ENCODE data around the gene ATP2C2.

The ATP2C2 gene

DNA sequence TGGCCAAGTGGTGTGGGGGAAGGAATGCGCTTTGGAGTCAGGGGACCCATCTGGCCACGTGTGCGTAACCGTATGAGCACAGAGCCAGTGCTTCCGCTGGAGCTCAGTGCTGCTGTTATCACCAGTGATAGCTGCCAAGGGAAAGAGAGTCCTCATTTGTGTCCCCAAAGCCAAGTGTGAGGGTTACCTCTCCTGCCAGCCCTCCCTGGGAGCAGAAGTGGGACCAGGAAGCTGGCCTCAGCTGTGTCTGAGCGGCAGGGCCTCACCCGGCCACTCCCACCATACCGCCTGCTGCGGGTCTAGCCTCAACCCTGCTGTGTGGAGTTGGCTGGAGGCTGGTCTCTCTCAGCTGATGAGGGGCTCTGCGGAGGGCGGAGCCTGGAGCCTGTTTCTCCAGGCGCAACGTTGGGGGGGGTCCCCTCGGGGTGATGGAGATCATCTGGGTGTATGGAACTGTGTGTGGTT lies 91.6 kb downstream of the ATP2C2 start:
- H3K36me3 Mint-ChIP-seq (ENCODE audit: low read depth), result peaks cover 26% of the 10 kb centered on the region
- no peak overlapping the region for H3K4me3 Mint-ChIP-seq
- no peaks in the 10 kb centered on the region for H3K4me1 Mint-ChIP-seq (ENCODE audit: low read depth)
- intact Hi-C loops (cut with micrococcal nuclease), result no loop called here
- no peak overlapping the region for H3K27ac Mint-ChIP-seq
- H3K9me3 Mint-ChIP-seq, result no peaks in the 10 kb centered on the region
- no peaks in the 10 kb centered on the region for H3K27me3 Mint-ChIP-seq

DNA sequence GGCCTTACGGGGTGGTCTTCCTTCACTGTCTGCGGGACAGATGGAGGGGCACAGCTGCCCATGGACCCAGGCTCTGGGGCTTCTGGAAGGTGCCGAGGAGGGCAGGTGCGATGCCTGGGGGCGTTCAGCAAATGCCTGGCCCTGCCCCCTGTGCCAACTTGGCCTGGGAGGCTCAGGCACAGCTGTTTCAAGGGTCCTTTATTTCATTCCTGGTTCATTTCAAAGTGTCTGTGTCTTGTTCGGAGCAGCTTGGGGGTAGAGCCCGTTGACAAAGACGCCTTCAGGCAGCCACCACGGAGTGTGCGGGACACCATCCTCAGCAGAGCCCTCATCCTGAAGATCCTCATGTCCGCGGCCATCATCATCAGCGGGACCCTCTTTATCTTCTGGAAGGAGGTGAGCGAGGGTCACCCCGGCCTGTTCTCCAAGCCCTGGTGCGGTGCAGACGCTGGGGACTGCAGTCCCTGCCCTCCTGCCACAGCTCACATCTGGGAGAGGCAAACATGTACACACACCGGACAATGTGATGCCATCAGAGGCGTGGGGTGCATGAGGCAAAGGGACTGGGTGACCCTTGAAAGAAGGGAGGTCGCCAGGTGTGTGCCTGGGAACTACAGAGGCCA lies 92.2 kb downstream of the ATP2C2 start:
- H3K4me1 Mint-ChIP-seq (ENCODE audit: low read depth), result no peaks in the 10 kb centered on the region
- peaks cover 27% of the 10 kb centered on the region for H3K36me3 Mint-ChIP-seq (ENCODE audit: low read depth)
- H3K9me3 Mint-ChIP-seq, result no peaks in the 10 kb centered on the region
- intact Hi-C loops (cut with micrococcal nuclease), result no loop called here
- H3K27ac Mint-ChIP-seq, result no peak overlapping the region
- no peaks in the 10 kb centered on the region for H3K27me3 Mint-ChIP-seq
- no peak overlapping the region for H3K4me3 Mint-ChIP-seq

DNA sequence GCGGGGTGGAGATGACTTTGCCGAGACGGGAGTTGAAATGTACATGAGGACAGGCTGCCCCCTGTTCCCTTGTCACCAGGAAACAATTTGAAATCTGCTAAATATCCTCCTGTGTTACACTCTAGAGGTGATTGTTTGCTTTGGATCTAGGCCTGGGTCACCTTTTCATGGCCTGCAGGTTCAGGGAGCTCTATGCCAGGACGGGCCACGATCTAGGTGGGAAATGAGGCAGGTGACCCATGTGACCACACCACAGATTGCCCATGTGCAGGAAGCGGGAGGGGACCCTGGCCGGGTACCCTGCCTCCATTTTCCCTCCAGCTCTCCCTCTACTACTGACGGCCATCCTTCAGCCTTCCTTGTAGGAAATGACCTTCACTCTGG lies 92.7 kb downstream of the ATP2C2 start:
- no peaks in the 10 kb centered on the region for H3K4me1 Mint-ChIP-seq (ENCODE audit: low read depth)
- intact Hi-C loops (cut with micrococcal nuclease), result no loop called here
- no peak overlapping the region for H3K27ac Mint-ChIP-seq
- H3K4me3 Mint-ChIP-seq, result no peak overlapping the region
- no peaks in the 10 kb centered on the region for H3K9me3 Mint-ChIP-seq
- H3K36me3 Mint-ChIP-seq (ENCODE audit: low read depth), result peaks cover 32% of the 10 kb centered on the region
- no peaks in the 10 kb centered on the region for H3K27me3 Mint-ChIP-seq

DNA sequence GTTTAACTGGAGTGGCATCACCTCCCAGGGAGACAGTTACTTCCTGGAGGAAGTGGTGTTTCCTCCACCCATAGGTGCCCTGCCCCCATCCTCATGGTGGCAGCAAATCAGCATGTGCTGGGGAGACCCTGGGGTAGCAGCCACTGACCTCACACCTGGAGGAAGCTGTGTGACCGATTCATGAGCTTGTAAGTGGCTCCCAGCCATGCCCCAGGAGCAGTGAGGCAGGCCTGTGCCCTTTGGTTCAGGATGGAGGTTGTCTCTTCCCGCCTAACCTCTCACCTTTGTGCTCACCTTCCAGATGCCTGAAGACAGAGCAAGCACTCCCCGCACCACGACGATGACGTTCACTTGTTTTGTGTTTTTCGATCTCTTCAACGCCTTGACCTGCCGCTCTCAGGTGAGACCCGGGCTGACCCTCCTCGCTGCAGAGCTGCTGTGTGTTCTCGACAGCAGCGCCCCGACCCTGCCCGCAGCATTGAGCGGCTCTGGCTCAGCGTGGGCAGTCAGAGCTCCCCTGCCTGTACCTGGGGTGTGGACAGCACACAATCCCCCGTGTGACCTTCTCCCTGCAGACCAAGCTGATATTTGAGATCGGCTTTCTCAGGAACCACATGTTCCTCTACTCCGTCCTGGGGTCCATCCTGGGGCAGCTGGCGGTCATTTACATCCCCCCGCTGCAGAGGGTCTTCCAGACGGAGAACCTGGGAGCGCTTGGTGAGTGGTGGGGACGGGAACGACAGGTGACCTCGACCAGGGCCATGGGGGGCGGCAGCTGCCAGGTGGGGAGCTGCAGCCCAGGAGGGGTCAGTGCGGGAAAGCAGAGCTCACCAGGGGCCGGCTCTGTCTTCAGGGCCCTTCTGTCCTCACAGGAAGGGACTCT lies 93.3 kb downstream of the ATP2C2 start:
- no peaks in the 10 kb centered on the region for H3K4me1 Mint-ChIP-seq (ENCODE audit: low read depth)
- peaks cover 38% of the 10 kb centered on the region for H3K36me3 Mint-ChIP-seq (ENCODE audit: low read depth)
- intact Hi-C loops (cut with micrococcal nuclease), result no loop called here
- H3K4me3 Mint-ChIP-seq, result no peak overlapping the region
- no peak overlapping the region for H3K27ac Mint-ChIP-seq
- no peaks in the 10 kb centered on the region for H3K27me3 Mint-ChIP-seq
- peaks cover 5% of the 10 kb centered on the region for H3K9me3 Mint-ChIP-seq

DNA sequence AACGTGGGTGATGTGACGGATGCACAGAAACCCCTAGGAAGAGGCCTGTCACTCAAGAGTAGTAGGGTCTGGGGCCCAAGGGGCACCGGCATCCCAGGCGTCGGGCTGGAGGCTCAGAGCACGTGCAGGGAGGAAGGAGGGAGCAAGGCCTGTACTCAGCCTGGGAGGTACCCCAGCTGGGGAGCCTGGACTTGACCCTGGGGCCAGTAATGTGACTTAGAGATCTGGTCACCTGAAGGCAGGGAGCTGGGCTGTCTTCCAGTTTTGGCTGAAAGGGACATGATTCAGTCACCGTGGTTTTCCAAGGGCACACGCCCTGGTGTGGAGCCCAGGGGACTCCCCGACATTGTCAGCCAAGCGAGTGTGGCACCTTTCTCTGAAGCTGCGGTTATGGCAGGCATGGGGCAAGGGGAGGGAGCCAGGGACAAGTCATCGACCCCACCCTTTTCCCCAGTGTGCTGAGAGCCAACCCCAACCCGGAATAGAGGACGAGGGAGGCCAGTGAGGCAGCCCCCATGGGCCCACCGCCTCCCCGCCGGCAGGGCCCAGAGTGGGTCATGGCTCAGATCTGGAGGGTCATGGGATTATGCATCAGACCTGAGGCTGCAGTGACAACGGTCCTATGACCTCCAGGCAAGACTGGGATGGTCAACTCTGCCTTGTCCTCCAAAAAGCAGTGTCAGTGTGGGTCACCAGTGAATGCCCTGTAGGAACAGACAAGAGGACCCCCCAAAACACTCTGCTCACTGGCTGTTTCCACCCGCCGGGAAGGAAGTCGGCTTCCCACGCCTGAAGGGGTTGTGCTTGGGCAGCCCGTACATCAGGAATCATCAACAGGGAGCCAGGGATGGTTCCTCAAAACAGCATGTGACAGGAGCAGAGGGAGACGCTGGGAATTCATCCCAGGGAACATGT lies 94.2 kb downstream of the ATP2C2 start:
- no peaks in the 10 kb centered on the region for H3K27me3 Mint-ChIP-seq
- intact Hi-C loops (cut with micrococcal nuclease), result no loop called here
- H3K27ac Mint-ChIP-seq, result no peak overlapping the region
- no peaks in the 10 kb centered on the region for H3K4me1 Mint-ChIP-seq (ENCODE audit: low read depth)
- H3K9me3 Mint-ChIP-seq, result peaks cover 14% of the 10 kb centered on the region
- H3K36me3 Mint-ChIP-seq (ENCODE audit: low read depth), result peaks cover 47% of the 10 kb centered on the region
- H3K4me3 Mint-ChIP-seq, result no peak overlapping the region

GRCh38 chr16:84463221-84463620 lies 94.9 kb downstream of the ATP2C2 start:
- Mint-ChIP-seq H3K4me3 (no peak overlapping the region), H3K4me1 (ENCODE audit: low read depth) (no peaks in the 10 kb centered on the region), H3K9me3 (peaks cover 21% of the 10 kb centered on the region), H3K27me3 (no peaks in the 10 kb centered on the region), H3K36me3 (ENCODE audit: low read depth) (peaks cover 54% of the 10 kb centered on the region), H3K27ac (no peak overlapping the region)
- intact Hi-C loops (cut with micrococcal nuclease), result no loop called here

DNA sequence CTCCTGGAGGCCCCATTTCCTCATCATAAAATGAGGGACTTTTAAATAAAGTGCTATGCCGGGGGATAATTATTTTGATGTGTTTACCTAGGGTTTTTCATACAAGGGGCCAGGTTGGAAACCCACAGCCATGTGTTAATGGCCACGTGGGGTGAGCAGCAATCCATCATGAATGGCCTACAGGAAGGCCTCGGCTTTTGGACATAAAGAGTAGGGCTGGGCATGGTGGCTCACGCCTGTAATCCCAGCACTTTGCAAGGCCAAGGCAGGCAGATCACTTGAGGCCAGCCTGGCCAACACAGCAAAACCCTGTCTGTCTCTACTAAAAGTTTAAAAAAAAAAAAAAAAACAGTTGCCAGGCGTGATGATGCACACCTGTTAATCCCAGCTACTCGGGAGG lies 95.8 kb downstream of the ATP2C2 start:
- peaks cover 54% of the 10 kb centered on the region for H3K36me3 Mint-ChIP-seq (ENCODE audit: low read depth)
- H3K9me3 Mint-ChIP-seq, result peaks cover 22% of the 10 kb centered on the region
- no peak overlapping the region for H3K27ac Mint-ChIP-seq
- H3K27me3 Mint-ChIP-seq, result no peaks in the 10 kb centered on the region
- intact Hi-C loops (cut with micrococcal nuclease), result no loop called here
- no peak overlapping the region for H3K4me3 Mint-ChIP-seq
- H3K4me1 Mint-ChIP-seq (ENCODE audit: low read depth), result no peaks in the 10 kb centered on the region

GRCh38 chr16:84465154-84465553 lies 96.8 kb downstream of the ATP2C2 start:
- Mint-ChIP-seq H3K4me3 (no peak overlapping the region), H3K27me3 (no peaks in the 10 kb centered on the region), H3K36me3 (ENCODE audit: low read depth) (peaks cover 52% of the 10 kb centered on the region), H3K4me1 (ENCODE audit: low read depth) (no peaks in the 10 kb centered on the region), H3K9me3 (peaks cover 22% of the 10 kb centered on the region), H3K27ac (no peak overlapping the region)
- intact Hi-C loops (cut with micrococcal nuclease), result no loop called here

- Mint-ChIP-seq H3K36me3 (ENCODE audit: low read depth) (peaks cover 48% of the 10 kb centered on the region), H3K4me3 (no peak overlapping the region), H3K9me3 (peaks cover 26% of the 10 kb centered on the region), H3K27ac (no peak overlapping the region), H3K27me3 (no peaks in the 10 kb centered on the region), H3K4me1 (ENCODE audit: low read depth) (no peaks in the 10 kb centered on the region)
- intact Hi-C loops (cut with micrococcal nuclease), result no loop called here
Observed at GRCh38 chr16:84466692-84467091, 98.4 kb downstream of the ATP2C2 start.

GRCh38 chr16:84467256-84467655 lies 98.9 kb downstream of the ATP2C2 start:
- intact Hi-C loops (cut with micrococcal nuclease), result no loop called here
- no peak overlapping the region for H3K27ac Mint-ChIP-seq
- H3K9me3 Mint-ChIP-seq, result peaks cover 32% of the 10 kb centered on the region
- no peaks in the 10 kb centered on the region for H3K27me3 Mint-ChIP-seq
- peaks cover 51% of the 10 kb centered on the region for H3K36me3 Mint-ChIP-seq (ENCODE audit: low read depth)
- H3K4me1 Mint-ChIP-seq (ENCODE audit: low read depth), result no peaks in the 10 kb centered on the region
- no peak overlapping the region for H3K4me3 Mint-ChIP-seq

DNA sequence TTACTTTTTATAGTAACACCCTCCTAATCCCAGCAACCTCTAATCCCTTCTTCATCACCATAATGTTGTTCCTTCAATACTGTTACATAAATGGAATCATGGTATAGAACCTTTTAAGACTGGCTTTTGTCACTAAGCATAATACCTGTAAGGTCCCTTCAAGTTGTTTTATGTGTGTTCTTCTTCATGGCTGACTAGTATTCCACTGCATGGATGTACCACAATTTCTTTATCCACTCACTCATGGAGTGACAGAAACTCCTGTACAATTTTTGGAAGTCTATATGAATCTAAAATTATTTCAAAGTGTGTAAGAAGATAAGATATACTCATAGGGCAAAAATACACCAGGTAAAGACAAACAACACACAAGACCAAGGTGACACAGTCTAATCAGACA lies 99.4 kb downstream of the ATP2C2 start:
- Mint-ChIP-seq H3K36me3 (ENCODE audit: low read depth) (peaks cover 51% of the 10 kb centered on the region), H3K4me1 (ENCODE audit: low read depth) (no peaks in the 10 kb centered on the region), H3K4me3 (no peak overlapping the region), H3K27me3 (no peaks in the 10 kb centered on the region), H3K9me3 (peaks cover 37% of the 10 kb centered on the region), H3K27ac (no peak overlapping the region)
- intact Hi-C loops (cut with micrococcal nuclease), result no loop called here

GRCh38 chr16:84471316-84471715 lies 103.0 kb downstream of the ATP2C2 start:
- H3K9me3 Mint-ChIP-seq, result peaks cover 36% of the 10 kb centered on the region

DNA sequence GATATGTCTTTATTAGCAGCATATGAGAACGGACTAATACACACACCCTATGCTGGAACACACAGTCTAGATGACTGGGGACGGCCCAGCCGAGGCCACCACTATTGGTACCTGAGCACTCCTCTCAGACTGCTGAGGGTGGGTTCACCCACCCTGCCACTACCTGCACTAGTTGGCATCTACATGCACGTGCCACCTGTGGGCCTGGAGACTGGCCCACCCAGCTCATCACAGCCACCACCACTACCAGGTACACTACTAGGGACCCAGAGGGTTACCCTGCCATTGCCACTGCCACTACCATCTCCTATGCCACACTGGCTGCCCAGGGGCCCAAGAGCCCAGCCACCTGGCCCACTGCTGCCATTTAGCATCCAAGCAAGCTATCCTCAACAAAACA lies 103.6 kb downstream of the ATP2C2 start:
- H3K27ac Mint-ChIP-seq, result no peak overlapping the region

More at GRCh38 chr16:84471316-84471715, 103.0 kb downstream of the ATP2C2 start:
- intact Hi-C loops (cut with micrococcal nuclease), result no loop called here
- no peaks in the 10 kb centered on the region for H3K27me3 Mint-ChIP-seq
- peaks cover 32% of the 10 kb centered on the region for H3K36me3 Mint-ChIP-seq (ENCODE audit: low read depth)
- H3K4me3 Mint-ChIP-seq, result no peak overlapping the region
- H3K4me1 Mint-ChIP-seq (ENCODE audit: low read depth), result no peaks in the 10 kb centered on the region
- no peak overlapping the region for H3K27ac Mint-ChIP-seq

More for the DNA sequence above, 103.6 kb downstream of the ATP2C2 start:
- intact Hi-C loops (cut with micrococcal nuclease), result no loop called here
- H3K36me3 Mint-ChIP-seq (ENCODE audit: low read depth), result peaks cover 26% of the 10 kb centered on the region
- H3K4me1 Mint-ChIP-seq (ENCODE audit: low read depth), result no peaks in the 10 kb centered on the region
- no peaks in the 10 kb centered on the region for H3K27me3 Mint-ChIP-seq
- H3K9me3 Mint-ChIP-seq, result peaks cover 30% of the 10 kb centered on the region
- H3K4me3 Mint-ChIP-seq, result no peak overlapping the region

All from dendritic cell treated with granulocyte-macrophage colony-stimulating factor and Interleukin-4, amounts not matched to agents 40 ng/mL and 50 ng/mL, for 4 days (primary cell).